Measurements from ENCODE around the gene KYAT1. TPM values are rescaled to one million over a fixed set of nuclear protein-coding genes. Genes with fewer than 3 reads are reported as not detected.
A peak's percentile ranks its signal among the peaks of the same experiment; 100 is the strongest.

The KYAT1 gene
- total RNA-seq, 2 donors from 2014 or later: 10.1 to 15.1 TPM

GRCh38 chr9:128916745-128917144, 35.0 kb upstream of the KYAT1 start:
- peak overlapping the region; percentile 83 for H3K27ac ChIP-seq
- DNase-seq (ENCODE audit: low spot score): no peak
- TF ChIP-seq, protein P1, sequence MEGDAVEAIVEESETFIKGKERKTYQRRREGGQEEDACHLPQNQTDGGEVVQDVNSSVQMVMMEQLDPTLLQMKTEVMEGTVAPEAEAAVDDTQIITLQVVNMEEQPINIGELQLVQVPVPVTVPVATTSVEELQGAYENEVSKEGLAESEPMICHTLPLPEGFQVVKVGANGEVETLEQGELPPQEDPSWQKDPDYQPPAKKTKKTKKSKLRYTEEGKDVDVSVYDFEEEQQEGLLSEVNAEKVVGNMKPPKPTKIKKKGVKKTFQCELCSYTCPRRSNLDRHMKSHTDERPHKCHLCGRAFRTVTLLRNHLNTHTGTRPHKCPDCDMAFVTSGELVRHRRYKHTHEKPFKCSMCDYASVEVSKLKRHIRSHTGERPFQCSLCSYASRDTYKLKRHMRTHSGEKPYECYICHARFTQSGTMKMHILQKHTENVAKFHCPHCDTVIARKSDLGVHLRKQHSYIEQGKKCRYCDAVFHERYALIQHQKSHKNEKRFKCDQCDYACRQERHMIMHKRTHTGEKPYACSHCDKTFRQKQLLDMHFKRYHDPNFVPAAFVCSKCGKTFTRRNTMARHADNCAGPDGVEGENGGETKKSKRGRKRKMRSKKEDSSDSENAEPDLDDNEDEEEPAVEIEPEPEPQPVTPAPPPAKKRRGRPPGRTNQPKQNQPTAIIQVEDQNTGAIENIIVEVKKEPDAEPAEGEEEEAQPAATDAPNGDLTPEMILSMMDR (IDR thresholded peaks at IDR 0.05): no peak
- H3K36me3 ChIP-seq: peaks cover 24% of the 10 kb centered on the region
- H3K4me3 ChIP-seq: peak overlapping the region in 1 of 2 donors; percentile 13
- H3K9me3 ChIP-seq: no peaks in the 10 kb centered on the region
- peaks cover 0 to 94% of the 10 kb centered on the region in 2 donors for H3K4me1 ChIP-seq
- no peaks in the 10 kb centered on the region for H3K27me3 ChIP-seq

GRCh38 chr9:128916204-128916603, 34.5 kb upstream of the KYAT1 start:
- Histone ChIP-seq H3K36me3 (peaks cover 24% of the 10 kb centered on the region), H3K9me3 (no peaks in the 10 kb centered on the region), H3K27me3 (no peaks in the 10 kb centered on the region), H3K27ac (peak overlapping the region; percentile 83), H3K4me1 (peaks cover 0 to 94% of the 10 kb centered on the region in 2 donors), H3K4me3 (peak overlapping the region in 1 of 2 donors; percentile 13)
- TF ChIP-seq, protein P1 (IDR thresholded peaks at IDR 0.05): no peak
- DNase-seq (ENCODE audit: low spot score): peak; percentile 70

DNA sequence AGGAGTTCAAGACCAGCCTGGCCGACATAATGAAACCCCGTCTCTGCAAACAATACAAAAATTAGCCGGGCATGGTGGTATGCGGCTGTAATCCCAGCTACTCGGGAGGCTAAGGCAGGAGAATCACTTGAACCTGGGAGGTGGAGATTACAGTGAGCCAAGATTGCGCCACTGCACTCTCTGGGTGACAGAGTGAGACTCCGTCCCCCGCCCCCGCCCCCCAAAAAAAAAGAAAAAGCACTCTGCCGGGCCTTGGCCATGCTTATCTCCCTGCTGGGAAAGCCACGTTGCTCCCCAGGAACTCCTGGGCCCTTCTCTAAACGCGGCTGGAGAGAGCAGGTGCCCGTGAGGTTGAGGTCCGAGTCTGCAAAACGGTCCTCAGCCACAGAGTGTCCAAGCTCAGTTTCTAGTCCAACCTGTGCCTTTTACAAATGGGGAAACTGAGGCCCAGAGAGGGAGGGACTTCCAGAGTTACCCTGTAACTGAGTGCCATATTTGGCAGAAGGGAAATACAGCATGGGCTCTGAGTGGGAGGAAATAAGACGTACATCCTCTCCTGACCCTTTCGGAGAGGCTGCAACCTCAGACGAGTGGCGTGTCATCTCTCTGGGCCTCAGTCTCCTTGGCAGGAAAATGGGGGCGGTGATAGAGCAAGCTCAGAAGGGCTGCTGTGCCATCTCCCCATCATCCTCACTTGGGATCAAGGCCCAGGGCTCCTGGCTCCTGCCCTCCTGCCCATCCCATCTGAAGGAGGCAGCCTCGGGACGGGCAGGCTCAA, 32.4 kb upstream of the KYAT1 start:
- Histone ChIP-seq H3K9me3 (no peaks in the 10 kb centered on the region), H3K4me1 (peaks cover 6 to 94% of the 10 kb centered on the region in 2 donors), H3K4me3 (no peak overlapping the region), H3K36me3 (peaks cover 41% of the 10 kb centered on the region), H3K27ac (peak overlapping the region; percentile 75 to 86), H3K27me3 (no peaks in the 10 kb centered on the region)
- no peak for DNase-seq (ENCODE audit: low spot score)
- TF ChIP-seq, protein P1 (IDR thresholded peaks at IDR 0.05): no peak

DNA sequence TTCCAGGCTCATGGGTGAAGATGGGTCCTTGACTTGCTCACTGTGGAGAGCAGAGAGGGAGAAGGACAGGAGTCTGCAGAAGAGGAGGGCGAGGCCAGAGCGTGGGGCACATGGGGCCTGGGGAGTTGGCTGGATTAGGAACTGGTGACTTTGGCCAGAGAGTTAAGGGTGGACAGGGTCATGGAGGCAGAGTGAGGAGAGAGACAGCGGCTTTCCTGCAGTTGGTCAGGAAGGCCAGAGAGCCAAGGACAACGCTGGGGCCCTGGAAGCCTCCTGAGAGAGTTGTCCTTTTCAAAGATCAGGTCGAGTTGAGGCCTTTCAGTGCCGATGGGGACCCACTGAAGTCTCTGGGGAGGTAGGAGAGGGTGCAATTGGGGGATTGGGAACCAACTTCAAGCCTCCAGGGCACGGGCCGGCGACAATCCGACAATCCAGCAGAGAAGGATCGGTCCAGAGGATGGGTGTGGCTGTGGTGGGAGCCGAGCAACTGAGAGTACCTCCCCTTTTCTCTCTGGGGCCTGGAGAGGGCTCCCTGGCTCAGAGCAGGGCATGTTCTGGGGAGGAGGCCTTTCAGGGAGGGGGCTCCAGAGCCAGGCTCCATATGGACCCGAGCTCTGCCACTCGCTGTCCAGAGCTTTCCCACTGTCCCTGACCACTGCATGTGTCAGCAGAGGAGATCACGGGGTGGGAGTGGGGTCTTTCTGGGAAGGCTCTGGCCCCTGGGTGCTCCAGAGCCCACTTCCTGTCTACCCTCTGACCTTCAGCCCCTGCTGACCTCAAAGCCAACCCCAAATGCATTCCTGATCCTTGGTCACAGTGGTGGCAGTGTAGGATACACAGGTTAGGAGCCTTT, 31.5 kb upstream of the KYAT1 start:
- no peaks in the 10 kb centered on the region for H3K27me3 ChIP-seq
- H3K27ac ChIP-seq: peak overlapping the region; percentile 75 to 86
- TF ChIP-seq, protein P1 (IDR thresholded peaks at IDR 0.05): no peak
- DNase-seq (ENCODE audit: low spot score): no peak
- peak overlapping the region in 1 of 2 donors; percentile 1 for H3K4me3 ChIP-seq
- H3K9me3 ChIP-seq: no peaks in the 10 kb centered on the region
- peaks cover 50% of the 10 kb centered on the region for H3K36me3 ChIP-seq
- H3K4me1 ChIP-seq: peaks cover 6 to 89% of the 10 kb centered on the region in 2 donors

DNA sequence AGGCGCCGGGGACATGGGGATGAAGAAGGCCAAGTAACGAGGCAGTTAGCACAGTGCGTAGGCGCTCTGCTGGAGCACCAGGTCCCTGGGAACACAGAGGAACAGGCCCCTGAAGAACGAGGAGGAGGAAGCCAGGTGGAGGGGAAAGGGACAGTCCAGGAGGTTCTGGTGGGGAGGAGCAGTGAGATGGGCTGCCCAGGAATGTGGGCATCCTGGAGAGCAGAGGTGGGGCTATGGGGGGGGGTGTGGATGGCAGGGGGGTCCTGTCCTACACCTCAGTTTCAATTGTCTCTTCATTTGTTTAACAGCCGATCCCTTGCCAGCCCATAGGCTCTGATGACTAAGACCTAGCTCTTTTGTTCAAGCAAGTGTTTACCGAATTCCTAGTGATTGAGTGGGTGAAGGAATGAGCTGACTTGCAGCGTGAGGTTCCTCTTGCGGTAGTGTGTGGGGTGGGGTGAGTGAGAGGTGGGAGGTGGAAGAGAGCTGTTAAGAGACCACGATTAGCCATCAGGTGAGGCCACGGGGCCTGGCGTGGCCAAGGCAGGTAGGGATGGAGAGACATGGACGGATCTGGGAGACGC, 30.6 kb upstream of the KYAT1 start:
- H3K27me3 ChIP-seq: no peaks in the 10 kb centered on the region
- no peak for DNase-seq (ENCODE audit: low spot score)
- peaks cover 6 to 85% of the 10 kb centered on the region in 2 donors for H3K4me1 ChIP-seq
- no peaks in the 10 kb centered on the region for H3K9me3 ChIP-seq
- peaks cover 50% of the 10 kb centered on the region for H3K36me3 ChIP-seq
- TF ChIP-seq, protein P1 (IDR thresholded peaks at IDR 0.05): no peak
- peak overlapping the region; percentile 75 to 86 for H3K27ac ChIP-seq
- H3K4me3 ChIP-seq: no peak overlapping the region

Data from right atrium auricular region (tissue), 2 donors.